Measurements from ENCODE around the gene TTR.

TTR gene

GRCh38 chr18:31591628-31592027 lies at the start of gene TTR:
Gene TTR, plus strand, starts transcription at chr18:31591877. Its CDS starts 26 bp downstream, at chr18:31591903.
- no peak for DNase-seq (ENCODE audit: low spot score)

DNA sequence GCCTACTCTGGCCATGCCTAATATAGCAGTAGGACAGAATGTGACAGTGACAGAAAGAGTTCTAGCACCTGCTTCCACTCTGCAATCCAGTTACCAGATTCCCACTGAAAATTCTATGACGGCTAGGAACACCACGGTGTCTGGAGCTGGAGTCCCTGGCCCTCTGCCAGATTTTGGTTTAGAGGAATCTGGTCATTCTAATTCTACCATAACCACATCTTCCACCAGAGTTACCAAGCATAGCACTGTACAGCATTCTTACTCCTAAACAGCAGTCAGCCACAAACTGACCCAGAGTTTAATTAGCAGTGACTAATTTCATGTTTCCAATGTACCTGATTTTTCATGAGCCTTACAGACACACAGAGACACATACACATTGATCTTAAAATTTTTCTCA lies 45.2 kb upstream of the TTR start:
- no peak for DNase-seq (ENCODE audit: low spot score)

- no peak for DNase-seq (ENCODE audit: low spot score)
Measured at GRCh38 chr18:31548853-31549252, 42.8 kb upstream of the TTR start.

GRCh38 chr18:31549416-31549815 lies 42.3 kb upstream of the TTR start:
- no peak for DNase-seq (ENCODE audit: low spot score)

GRCh38 chr18:31551883-31552282 lies 39.8 kb upstream of the TTR start:
- no peak for DNase-seq (ENCODE audit: low spot score)

DNA sequence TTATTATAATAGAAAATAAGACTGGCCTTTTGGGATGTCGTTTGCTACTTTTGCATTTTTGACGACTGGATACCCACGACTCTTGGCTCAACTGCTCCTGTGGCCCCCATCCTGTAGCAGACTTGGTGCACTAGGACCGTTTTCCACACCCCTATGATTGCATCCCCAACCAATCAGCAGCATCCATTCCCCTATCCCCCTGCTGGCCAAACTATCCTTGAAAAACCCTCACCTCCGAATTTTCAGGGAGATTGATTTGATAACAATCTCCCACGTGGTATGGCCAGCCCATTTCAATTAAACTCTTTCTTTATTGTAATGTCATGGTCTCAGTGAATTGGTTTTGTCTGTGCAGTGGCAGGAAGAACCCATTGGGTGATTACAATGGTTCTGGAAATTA lies 37.9 kb upstream of the TTR start:
- no peak for DNase-seq (ENCODE audit: low spot score)

GRCh38 chr18:31554776-31555175 lies 36.9 kb upstream of the TTR start:
- no peak for DNase-seq (ENCODE audit: low spot score)

GRCh38 chr18:31555971-31556747 lies 35.5 kb upstream of the TTR start:
- peak; percentile 76 for DNase-seq (ENCODE audit: low spot score)

- no peak for DNase-seq (ENCODE audit: low spot score)
Measured at GRCh38 chr18:31557446-31557845, 34.2 kb upstream of the TTR start.

GRCh38 chr18:31558567-31558966 lies 33.1 kb upstream of the TTR start:
- DNase-seq (ENCODE audit: low spot score): no peak

DNA sequence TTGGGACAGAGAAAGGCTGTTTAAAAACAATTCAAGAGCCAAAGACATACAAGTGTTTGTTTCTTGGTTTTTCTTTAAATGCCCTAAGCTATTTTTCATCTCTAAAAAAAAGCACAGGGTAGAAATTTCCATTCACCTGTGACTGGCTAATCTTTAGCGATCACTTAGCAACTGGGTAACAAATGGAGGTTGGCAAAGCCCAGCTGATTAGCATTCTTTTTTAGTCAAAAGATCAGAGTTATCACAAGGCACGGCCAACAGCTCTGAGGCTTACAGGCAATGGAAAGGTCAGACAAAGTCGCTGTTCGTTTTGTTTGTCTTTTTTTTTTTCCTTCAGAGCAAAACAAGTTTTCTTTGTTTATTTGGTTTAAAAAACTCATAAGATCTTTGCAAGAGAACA lies 29.0 kb upstream of the TTR start:
- DNase-seq (ENCODE audit: low spot score): no peak

DNA sequence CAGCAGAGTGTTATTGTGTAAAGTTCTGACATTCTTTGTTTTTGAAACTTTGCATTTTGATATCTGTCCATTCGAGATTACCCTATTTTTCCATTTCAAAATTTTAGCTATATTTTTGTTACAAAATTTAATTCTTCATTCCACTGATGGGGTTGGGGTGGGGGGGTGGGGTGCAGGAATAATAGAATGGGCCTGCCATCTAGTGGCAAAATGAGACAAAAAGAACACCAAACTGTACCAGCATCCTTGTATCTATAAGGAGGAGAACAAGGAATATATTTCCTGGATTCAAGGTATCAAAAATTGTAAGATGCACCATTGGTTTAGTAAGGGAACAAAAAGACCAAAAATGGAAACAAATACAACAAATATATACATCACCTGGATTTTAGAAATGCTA lies 27.9 kb upstream of the TTR start:
- no peak for DNase-seq (ENCODE audit: low spot score)

- no peak for DNase-seq (ENCODE audit: low spot score)
Measured at GRCh38 chr18:31565345-31565744, 26.3 kb upstream of the TTR start.

- no peak for DNase-seq (ENCODE audit: low spot score)
Measured at GRCh38 chr18:31565782-31566512, 25.7 kb upstream of the TTR start.

DNA sequence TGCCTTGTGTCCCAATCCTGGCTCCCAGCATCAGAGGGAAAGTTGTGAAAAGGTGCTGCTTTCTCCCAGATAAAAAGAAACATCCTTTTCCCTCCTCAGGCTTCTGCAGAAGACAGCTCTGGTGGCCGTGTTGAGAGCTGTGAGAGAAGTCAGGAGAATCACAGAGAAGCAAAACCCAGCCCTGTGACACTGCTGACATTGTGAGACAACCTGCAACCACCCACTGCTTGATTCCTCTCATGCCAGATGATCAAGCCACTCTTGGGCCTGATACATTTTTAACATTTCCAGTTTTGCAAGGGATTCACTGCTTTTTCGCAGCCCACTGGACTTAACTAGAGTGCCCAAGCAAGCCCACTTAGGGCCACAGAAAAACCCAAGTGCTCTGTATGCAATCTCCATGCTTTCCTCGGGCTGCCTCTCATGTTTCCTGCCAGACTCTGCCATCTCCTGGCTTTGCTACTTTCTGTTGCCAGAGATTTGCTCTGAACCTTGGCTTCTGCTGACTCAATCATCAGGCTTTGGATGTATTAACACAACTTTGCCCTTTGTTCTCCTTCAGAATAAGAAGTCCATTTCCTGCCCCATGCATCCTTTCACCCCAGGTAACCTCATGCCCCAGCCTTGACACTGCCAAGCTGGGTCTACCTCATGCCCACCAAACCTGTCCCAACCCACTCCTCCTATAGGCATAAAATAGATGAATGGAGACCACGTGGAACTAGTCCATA lies 24.9 kb upstream of the TTR start:
- DNase-seq (ENCODE audit: low spot score): no peak

GRCh38 chr18:31572368-31572767 lies 19.3 kb upstream of the TTR start:
- no peak for DNase-seq (ENCODE audit: low spot score)

GRCh38 chr18:31573051-31573450 lies 18.6 kb upstream of the TTR start:
- DNase-seq (ENCODE audit: low spot score): no peak

DNA sequence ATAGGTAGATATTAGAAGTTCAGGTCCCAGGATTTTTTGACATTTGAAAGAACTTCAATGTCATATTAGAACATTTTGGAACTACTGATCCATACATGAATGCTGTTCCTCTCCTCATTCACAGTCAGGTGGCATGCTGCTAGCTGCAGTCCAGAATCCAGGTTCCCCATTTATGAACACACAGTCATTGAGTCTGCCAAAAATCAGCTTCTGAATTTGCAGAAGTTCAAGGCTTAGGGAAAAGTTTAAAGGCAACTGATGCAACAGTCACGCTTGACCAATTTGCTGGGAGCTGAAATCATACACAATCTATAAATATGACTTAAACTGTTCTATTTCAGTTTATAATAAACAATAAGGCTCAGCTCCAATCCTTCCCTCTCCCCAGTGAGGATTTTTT lies 17.3 kb upstream of the TTR start:
- DNase-seq (ENCODE audit: low spot score): no peak

DNA sequence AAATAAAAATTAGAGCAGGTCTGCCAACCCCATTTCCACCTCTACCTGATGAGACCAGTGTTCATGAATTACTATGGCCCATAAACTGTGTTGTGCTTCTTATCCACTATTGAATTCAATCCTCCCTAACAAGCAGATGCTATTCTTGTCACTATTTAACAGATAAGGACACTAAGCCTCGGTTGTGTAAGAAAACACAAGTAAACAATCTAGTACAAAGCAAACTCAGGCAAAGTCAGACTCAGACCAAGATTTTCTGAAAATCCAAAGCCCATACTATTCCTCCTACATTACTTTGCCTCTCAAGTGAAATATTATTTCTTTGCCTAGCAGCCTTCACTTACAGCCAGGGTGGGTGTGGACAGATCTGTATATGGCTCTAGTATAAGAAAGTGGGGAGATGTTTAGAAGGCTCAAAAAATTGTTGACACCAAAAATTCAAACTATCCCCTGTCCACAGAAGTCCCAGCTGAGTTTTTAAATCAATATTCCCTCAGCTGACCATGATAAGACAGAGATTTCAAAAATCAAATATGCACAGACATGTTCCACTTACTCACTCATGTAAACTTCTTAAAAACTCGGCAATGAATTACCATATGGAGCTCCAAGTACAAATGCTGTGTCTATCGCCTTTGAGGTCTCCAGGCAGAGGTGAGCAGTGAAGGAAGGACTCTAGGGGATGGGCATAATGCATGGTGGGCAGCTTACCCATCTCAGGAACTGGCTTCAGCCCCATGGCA lies 16.0 kb upstream of the TTR start:
- no peak for DNase-seq (ENCODE audit: low spot score)

DNA sequence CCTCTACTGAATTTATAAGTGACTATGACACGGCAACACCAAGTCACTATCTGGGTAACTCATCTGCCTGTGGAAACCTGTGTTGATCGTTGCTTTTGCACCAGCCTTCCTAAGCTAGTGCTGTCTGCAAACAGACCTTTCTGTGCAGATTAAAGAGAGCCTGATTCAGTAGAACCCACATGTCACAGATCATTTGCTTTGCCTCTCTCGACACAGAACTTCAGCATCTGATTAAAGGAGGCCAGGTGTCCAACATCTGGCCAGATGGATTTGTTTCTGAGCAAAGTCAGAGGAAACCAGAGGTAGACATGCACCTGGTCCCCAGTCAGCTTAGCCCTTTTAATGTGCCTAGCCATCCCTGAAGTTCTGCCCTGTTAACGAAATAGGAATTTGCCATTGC lies 15.0 kb upstream of the TTR start:
- DNase-seq (ENCODE audit: low spot score): no peak

GRCh38 chr18:31577195-31577594 lies 14.5 kb upstream of the TTR start:
- no peak for DNase-seq (ENCODE audit: low spot score)

GRCh38 chr18:31578126-31578525 lies 13.6 kb upstream of the TTR start:
- DNase-seq (ENCODE audit: low spot score): no peak
